Tibial artery (tissue), 4 donors: ENCODE results near the gene MPND.

Source experiments
- DNase-seq, 2 donors: peaks; one replicate each; pipeline ENCODE4 v3.0.0-alpha.2; 2019
- H3K27ac ChIP-seq, 2 donors: fragments of 200-600 bp; sonication (generic) in 1 of 2; 1 replicate in 1 of 2; 2 replicates in 1 of 2; pipeline ENCODE4 v1.5.1; 2018 to 2019; ENCODE audit warnings: mild to moderate bottlenecking in 1 of 2
- H3K27me3 ChIP-seq, 2 donors: fragments of 200-600 bp; sonication (generic) in 1 of 2; one replicate each; pipeline versions ENCODE4 v1.5.1 to v1.6.0; 2016 to 2019
- H3K36me3 ChIP-seq, 3 donors: fragments of 200-600 bp; sonication (generic) in 2 of 3; one replicate each; pipeline ENCODE4 v1.5.1; 2016 to 2019; ENCODE audit warnings: mild to moderate bottlenecking in 2 of 3
- H3K4me1 ChIP-seq, 4 donors: fragments of 200-600 bp; sonication (generic) in 2 of 4; 1 replicate in 3 of 4; 2 replicates in 1 of 4; pipeline ENCODE4 v1.5.1; 2016 to 2019
- H3K4me3 ChIP-seq, 2 donors: fragments of 200-600 bp; sonication (generic) in 1 of 2; 1 replicate in 1 of 2; 2 replicates in 1 of 2; pipeline ENCODE4 v1.5.1; 2018 to 2019; ENCODE audit warnings: mild to moderate bottlenecking in 2 of 2
- H3K9me3 ChIP-seq, 3 donors: fragments of 200-600 bp; sonication (generic) in 1 of 3; one replicate each; pipeline ENCODE4 v1.5.1; 2016 to 2019
- intact Hi-C: fragments of 100-400 bp; cut with DNase I; formaldehyde crosslinking; loops from one replicate; pipeline ENCODE4 v1.15.0; 2023; ENCODE audit warnings: low total_unique reads
- TF ChIP-seq, protein P1 (sequence below), 2 experiments: fragments of 200-600 bp in 1 of 2; fragments of 450-650 bp in 1 of 2; IDR thresholded peaks; one replicate each; pipeline ENCODE4 v1.5.1; 2017 to 2019; ENCODE audit warnings: antibody characterized with exemption in 2 of 2, mild to moderate bottlenecking in 1 of 2, moderate library complexity in 1 of 2

MPND gene

DNA sequence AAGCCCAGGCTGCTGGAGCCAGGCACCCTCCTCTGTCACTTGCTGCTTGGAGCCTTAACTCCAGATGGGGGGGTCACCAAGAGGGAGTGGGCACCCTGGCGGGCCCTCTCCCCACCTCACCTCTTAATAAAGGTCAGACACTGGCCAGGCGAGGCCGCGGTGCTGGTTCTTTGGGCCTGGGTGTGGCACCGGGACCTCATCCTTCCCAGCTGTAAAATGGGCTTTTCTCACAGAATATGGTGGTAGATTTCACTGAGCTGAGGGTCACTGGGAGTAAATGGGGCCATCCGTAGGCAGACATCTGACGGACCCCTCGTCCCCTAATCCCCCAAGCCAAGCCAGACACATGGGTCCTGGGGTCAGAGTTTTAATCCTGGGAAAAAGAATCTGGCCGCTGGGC lies 19.7 kb upstream of the MPND start:
- TF ChIP-seq, protein P1, sequence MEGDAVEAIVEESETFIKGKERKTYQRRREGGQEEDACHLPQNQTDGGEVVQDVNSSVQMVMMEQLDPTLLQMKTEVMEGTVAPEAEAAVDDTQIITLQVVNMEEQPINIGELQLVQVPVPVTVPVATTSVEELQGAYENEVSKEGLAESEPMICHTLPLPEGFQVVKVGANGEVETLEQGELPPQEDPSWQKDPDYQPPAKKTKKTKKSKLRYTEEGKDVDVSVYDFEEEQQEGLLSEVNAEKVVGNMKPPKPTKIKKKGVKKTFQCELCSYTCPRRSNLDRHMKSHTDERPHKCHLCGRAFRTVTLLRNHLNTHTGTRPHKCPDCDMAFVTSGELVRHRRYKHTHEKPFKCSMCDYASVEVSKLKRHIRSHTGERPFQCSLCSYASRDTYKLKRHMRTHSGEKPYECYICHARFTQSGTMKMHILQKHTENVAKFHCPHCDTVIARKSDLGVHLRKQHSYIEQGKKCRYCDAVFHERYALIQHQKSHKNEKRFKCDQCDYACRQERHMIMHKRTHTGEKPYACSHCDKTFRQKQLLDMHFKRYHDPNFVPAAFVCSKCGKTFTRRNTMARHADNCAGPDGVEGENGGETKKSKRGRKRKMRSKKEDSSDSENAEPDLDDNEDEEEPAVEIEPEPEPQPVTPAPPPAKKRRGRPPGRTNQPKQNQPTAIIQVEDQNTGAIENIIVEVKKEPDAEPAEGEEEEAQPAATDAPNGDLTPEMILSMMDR (IDR thresholded peaks at IDR 0.05) = no peak
- no peak overlapping the region for H3K4me3 ChIP-seq
- peaks cover 0 to 4% (median 0%) of the 10 kb centered on the region in 3 donors for H3K36me3 ChIP-seq
- DNase-seq = no peak
- peaks cover 0 to 41% of the 10 kb centered on the region in 2 donors for H3K27me3 ChIP-seq
- peaks cover 0 to 21% (median 15%) of the 10 kb centered on the region in 4 donors for H3K4me1 ChIP-seq
- peaks cover 0 to 3% (median 0%) of the 10 kb centered on the region in 3 donors for H3K9me3 ChIP-seq
- no peak overlapping the region for H3K27ac ChIP-seq
- intact Hi-C loops = no loop called here

DNA sequence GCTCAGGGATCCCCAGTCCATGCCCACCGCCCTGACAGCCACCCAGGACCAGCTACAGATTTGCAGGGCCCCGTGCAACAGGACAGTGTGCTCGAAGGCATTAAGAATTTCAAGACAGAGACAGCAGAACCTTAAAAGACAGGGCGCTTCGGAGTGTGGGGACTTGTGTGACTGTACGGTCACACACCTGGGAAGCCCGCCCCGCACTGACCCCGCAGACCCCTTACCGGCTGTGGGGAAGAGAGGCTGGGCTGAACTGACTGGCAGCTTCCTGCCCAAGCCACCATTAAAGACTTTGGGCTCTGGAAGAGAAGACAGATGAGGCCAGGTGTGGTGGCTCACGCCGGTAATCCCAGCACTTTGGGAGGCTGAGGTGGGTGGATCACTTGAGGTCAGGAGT lies 19.1 kb upstream of the MPND start:
- intact Hi-C loops = no loop called here
- Histone ChIP-seq H3K4me1 (peaks cover 0 to 26% (median 19%) of the 10 kb centered on the region in 4 donors), H3K9me3 (peaks cover 0 to 3% (median 0%) of the 10 kb centered on the region in 3 donors), H3K36me3 (peaks cover 0 to 4% (median 0%) of the 10 kb centered on the region in 3 donors), H3K27ac (no peak overlapping the region), H3K4me3 (no peak overlapping the region), H3K27me3 (peaks cover 0 to 45% of the 10 kb centered on the region in 2 donors)
- TF ChIP-seq, protein P1 (IDR thresholded peaks at IDR 0.05) = no peak
- DNase-seq = no peak

DNA sequence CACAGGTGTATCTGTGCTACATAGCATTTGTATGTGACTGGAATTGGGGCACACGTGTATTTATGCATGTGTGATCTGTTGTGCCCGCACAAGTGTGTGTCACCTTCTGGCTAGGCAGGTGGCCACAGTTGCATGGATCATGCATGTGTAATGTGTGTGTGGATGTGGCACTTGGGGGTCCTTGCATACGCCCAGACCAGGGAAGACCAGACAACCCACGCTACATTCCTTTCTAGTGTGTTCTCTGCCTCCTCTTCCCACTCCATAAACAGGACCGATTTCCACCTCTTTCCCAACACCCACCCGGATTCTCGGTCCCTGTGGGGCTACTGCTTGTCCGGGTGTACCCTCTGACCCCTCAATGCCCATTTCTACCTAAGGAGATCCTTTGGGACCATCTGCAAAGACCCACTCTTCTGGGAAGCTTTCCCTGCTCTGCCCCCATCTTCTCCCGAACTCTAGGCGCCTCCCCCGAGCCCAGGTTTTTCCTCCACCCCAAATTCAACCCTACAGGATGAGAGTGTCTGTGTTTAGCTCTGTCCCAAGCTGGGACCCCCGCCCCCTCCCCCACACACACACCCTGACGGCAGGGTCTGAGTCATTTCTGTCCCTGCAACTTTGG lies 17.0 kb upstream of the MPND start:
- no peak overlapping the region for H3K27ac ChIP-seq
- peaks cover 0 to 50% of the 10 kb centered on the region in 2 donors for H3K27me3 ChIP-seq
- TF ChIP-seq, protein P1 (IDR thresholded peaks at IDR 0.05) = no peak
- H3K9me3 ChIP-seq = no peaks in the 10 kb centered on the region
- intact Hi-C loops = no loop called here
- no peak overlapping the region for H3K4me3 ChIP-seq
- peaks cover 0 to 26% (median 19%) of the 10 kb centered on the region in 4 donors for H3K4me1 ChIP-seq
- DNase-seq = no peak
- H3K36me3 ChIP-seq = peaks cover 0 to 7% (median 0%) of the 10 kb centered on the region in 3 donors

- intact Hi-C loops = no loop called here
- Histone ChIP-seq H3K27ac (no peak overlapping the region), H3K36me3 (peaks cover 0 to 12% (median 0%) of the 10 kb centered on the region in 3 donors)
These were observed 16.5 kb upstream of the MPND start for GRCh38 chr19:4326837-4327251.

DNA sequence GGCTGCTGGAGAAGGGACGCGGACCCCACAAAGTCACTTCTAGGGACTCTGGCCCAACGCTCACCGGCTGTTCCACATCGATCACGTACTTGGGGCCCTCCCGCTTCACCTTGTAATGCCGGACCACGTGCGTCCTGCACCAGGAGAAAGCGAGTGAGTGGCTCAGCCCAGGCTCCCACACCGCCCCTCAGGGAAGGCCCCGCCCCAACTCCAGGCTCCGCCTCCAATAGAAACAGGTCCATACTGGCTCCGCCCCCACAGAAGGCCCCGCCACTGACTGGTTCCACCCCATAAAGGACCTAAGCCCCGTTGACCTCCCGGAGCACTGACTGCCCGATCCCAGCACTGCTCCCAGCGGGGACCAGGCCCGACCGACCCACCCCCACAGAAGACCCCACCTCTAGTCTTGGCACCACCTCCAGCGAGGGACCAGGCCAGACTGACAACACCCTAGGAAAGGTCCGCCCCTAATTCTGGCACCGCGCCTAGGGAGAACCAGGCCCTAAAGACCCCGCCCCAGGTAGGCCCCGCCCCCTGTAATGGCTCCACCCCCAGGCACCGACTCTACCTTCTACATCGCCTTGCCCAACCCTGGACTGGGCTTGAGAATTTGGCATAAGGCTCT lies 16.0 kb upstream of the MPND start:
- intact Hi-C loops = no loop called here
- H3K9me3 ChIP-seq = no peaks in the 10 kb centered on the region
- peak; percentile 32 to 85 for DNase-seq
- peaks cover 0 to 12% (median 0%) of the 10 kb centered on the region in 3 donors for H3K36me3 ChIP-seq
- TF ChIP-seq, protein P1 (IDR thresholded peaks at IDR 0.05) = no peak
- H3K4me1 ChIP-seq = peaks cover 0 to 26% (median 19%) of the 10 kb centered on the region in 4 donors
- H3K27me3 ChIP-seq = peaks cover 0 to 50% of the 10 kb centered on the region in 2 donors
- H3K4me3 ChIP-seq = peak overlapping the region in 1 of 2 donors; percentile 45
- peak overlapping the region in 1 of 2 donors; percentile 44 for H3K27ac ChIP-seq

More at GRCh38 chr19:4326837-4327251, 16.5 kb upstream of the MPND start:
- TF ChIP-seq, protein P1 (IDR thresholded peaks at IDR 0.05) = no peak
- no peak overlapping the region for H3K4me3 ChIP-seq
- peaks cover 0 to 26% (median 19%) of the 10 kb centered on the region in 4 donors for H3K4me1 ChIP-seq
- H3K27me3 ChIP-seq = peaks cover 0 to 50% of the 10 kb centered on the region in 2 donors
- DNase-seq = no peak
- no peaks in the 10 kb centered on the region for H3K9me3 ChIP-seq
